Measurements from ENCODE around the gene EDIL3. TPM values are rescaled to one million over a fixed set of nuclear protein-coding genes. Genes with fewer than 3 reads are reported as not detected.

The EDIL3 gene
- total RNA-seq, 2 experiments from 2014 or later = not detected

- ChIA-PET CTCF (interaction anchor here (0.6 kb wide), 1 partner anchor 458 kb away, joined by 3 read pairs; no protein-coding TSS in a partner anchor), POLR2A (no interaction called here)
- no peaks in the 10 kb centered on the region for H3K36me3 ChIP-seq (ENCODE audit: insufficient read depth, low read length)
- DNase-seq (no peak), ATAC-seq (ENCODE audit: poor library complexity) (no peak)
- Mint-ChIP-seq H3K27ac (no peak overlapping the region), H3K27me3 (no peaks in the 10 kb centered on the region), H3K9me3 (no peaks in the 10 kb centered on the region), H3K36me3 (ENCODE audit: low read depth) (no peaks in the 10 kb centered on the region), H3K4me1 (ENCODE audit: low read depth) (no peaks in the 10 kb centered on the region), H3K4me3 (no peak overlapping the region)
- no peaks in the 10 kb centered on the region for H3K9me3 ChIP-seq (ENCODE audit: control insufficient read depth in 1 of 2, insufficient read depth in 1 of 2, low read length in 2 of 2)
- intact Hi-C loops (cut with DNase I, micrococcal nuclease) = no loop called here
- no peak for TF ChIP-seq CTCF (IDR thresholded peaks at IDR 0.05)
- H3K4me3 ChIP-seq (ENCODE audit: low read length) = no peak overlapping the region
- H3K27me3 ChIP-seq (ENCODE audit: control insufficient read depth in 1 of 2, insufficient read depth in 2 of 2, low read length in 2 of 2) = no peaks in the 10 kb centered on the region
- H3K27ac ChIP-seq (ENCODE audit: low read depth in 1 of 2, low read length in 2 of 2) = no peak overlapping the region
- no peaks in the 10 kb centered on the region for H3K4me1 ChIP-seq (ENCODE audit: insufficient read depth, low read length)
Observed at GRCh38 chr5:83891261-83891660, 493.4 kb downstream of the EDIL3 start.

Measured in CD4-positive, alpha-beta T cell (primary cell).